GM23248 (cell line): ENCODE measurements around the gene BSG.

ENCODE experiments used
- EZH2 ChIP-seq: fragments of 200-600 bp; sonication (generic); IDR thresholded peaks from 2 replicates; pipeline ENCODE4 v1.6.1; 2018; ENCODE audit warnings: antibody characterized with exemption, mild to moderate bottlenecking; ENCODE audit not compliant: insufficient read depth, poor library complexity, severe bottlenecking
- EZH2phosphoT487 ChIP-seq: fragments of 200-600 bp; sonication (generic); IDR thresholded peaks from 2 replicates; pipeline ENCODE4 v1.6.1; 2018; ENCODE audit warnings: antibody characterized with exemption, moderate library complexity, mild to moderate bottlenecking, low read depth; ENCODE audit not compliant: insufficient read depth

- no peak for TF ChIP-seq EZH2phosphoT487
- no peak for TF ChIP-seq EZH2
Measured at GRCh38 chr19:541699-542098, 30.7 kb upstream of the BSG start.
